ENCODE measurements around the gene ASXL1. TPM values are rescaled to one million over a fixed set of nuclear protein-coding genes. Genes with fewer than 3 reads are reported as not detected.

ASXL1 gene
- total RNA-seq, 1 experiment from 2014 or later, result 39.8 TPM

DNA sequence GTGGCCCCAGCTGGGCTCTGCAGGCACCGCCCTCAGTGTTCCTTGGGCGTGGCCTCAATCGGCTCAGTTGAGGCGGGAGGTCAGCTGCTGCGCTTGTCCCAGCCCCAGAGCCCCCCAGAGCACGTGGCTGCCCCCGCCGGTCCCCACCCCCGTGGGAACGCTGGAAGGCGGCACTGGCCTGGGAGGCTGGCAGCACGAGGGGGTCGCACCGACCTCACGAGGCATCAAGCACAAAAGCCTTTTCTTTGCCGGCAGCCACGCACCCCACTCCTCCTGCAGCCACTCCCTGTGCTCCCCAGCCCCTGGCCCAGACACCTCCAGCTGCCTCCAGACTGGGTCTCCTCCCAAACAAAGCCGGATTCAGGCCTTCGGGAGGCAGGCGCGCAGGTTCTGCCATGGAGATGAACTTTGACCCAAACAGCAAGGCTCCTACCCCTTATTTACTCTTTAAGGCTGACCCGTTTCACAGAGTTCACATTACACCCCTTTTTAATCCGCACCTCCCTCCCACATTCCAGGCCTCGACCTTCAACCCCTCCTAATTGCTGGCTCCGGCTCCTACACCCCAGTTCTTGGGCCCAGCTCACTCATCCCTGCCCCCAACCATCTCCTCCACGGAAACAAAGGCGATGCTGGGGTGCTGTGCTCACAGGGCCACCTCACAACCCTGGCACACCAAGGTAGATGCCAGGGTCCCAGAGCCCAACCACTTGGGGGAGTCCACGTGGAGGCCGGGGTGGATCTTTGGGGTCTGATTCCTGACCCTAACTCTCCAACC lies 115.3 kb downstream of the ASXL1 start:
- DNase-seq, result no peak
- no peaks in the 10 kb centered on the region for H3K27me3 ChIP-seq
- H3K4me3 ChIP-seq, result no peak overlapping the region
- H3K9me3 ChIP-seq, result no peaks in the 10 kb centered on the region
- no peaks in the 10 kb centered on the region for H3K36me3 ChIP-seq

DNA sequence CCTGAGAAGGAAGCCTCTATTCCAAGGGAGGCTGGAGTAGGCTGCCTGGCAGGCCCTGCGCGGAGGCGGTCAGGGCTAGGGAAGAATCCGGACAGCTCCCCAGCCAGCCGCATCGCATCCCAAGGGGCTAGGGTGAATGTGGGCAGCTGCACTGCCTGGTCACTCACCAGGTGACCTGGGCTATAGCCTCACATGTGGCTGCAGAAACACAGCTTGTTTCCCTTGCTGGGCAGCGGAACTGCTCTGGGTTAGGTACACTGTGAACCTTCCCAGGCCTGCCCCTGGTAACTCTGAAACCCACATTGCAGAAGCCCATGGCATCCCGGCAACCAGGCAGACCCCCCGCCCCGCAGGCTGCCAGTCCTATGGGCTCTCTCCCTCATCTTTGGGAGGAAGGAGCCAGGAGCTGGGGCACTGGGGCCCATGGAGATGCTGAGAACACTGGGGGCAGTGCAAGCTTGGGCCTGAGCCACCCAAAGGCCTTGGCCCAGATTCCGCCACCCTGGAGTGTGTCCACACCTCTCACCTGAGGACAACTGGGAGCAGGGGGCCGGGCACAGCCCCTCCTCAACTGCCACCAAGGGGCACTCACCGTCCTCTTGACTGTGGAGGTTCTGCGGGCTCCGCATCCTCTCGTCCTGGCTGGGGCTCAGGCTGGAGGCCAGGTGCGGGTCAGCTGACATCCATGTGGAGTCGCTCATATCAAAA lies 116.0 kb downstream of the ASXL1 start:
- no peaks in the 10 kb centered on the region for H3K36me3 ChIP-seq
- no peak for DNase-seq
- no peaks in the 10 kb centered on the region for H3K9me3 ChIP-seq
- H3K4me3 ChIP-seq, result peak overlapping the region; percentile 37; the same call in 1 of the 2 replicates
- no peaks in the 10 kb centered on the region for H3K27me3 ChIP-seq

DNA sequence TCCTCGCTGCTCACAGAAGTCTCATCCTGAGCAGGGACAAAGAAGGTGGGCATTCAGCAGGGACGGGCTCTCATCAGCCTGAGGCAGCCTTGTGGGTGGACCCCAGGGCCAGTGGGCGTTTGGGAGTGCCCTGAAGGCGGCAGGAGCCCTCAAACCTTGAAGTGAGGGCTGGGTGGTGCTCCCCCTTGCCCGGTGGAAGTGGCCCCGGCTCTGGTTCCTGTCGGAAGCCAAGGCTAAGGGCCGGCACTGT lies 116.5 kb downstream of the ASXL1 start:
- peak overlapping the region; percentile 37 for H3K4me3 ChIP-seq
- H3K9me3 ChIP-seq, result no peaks in the 10 kb centered on the region
- H3K36me3 ChIP-seq, result no peaks in the 10 kb centered on the region
- no peaks in the 10 kb centered on the region for H3K27me3 ChIP-seq
- no peak for DNase-seq

DNA sequence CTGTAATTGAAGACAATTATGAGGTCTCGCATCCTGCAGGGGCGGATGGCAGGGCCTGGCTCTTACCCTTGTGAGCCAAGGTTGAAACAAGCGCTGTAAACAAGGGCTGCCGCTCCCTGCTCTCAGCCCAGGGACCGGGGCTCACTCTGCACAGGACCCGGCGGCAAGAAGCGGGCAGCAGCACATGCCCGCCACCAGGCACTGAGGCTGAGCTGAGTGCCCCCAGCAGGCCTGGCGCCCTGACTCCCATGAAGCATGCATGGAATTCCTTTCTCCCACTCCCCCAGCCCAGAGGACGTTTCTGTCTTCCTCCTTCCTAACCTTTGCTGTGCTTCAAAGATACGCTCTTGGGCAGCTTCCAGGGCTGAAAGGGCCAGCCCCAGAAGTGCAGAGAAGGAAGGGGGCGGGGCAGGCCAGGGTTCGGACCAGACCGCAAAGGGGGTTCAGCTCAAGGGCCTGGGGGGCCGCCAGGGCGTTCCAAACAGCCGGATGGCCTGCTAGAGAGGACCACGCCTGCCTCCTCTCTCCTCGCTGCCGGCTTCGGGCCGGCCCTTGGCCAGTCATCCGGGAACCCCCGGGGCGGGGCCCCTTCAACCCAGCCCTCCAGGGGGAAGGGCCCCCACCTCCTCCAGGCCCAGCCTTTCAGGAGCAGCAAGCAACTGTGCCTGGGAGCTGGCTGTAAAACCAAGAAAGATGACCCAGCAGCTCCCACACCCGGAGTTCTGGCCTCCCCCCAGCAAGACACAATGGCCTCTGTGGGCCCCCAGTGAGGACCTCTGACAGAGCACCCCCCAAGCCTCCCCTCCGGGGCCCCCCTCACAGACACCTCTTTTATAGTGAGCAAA lies 117.1 kb downstream of the ASXL1 start:
- DNase-seq, result peak; percentile 90
- Histone ChIP-seq H3K4me3 (peak overlapping the region; percentile 37), H3K9me3 (no peaks in the 10 kb centered on the region)

DNA sequence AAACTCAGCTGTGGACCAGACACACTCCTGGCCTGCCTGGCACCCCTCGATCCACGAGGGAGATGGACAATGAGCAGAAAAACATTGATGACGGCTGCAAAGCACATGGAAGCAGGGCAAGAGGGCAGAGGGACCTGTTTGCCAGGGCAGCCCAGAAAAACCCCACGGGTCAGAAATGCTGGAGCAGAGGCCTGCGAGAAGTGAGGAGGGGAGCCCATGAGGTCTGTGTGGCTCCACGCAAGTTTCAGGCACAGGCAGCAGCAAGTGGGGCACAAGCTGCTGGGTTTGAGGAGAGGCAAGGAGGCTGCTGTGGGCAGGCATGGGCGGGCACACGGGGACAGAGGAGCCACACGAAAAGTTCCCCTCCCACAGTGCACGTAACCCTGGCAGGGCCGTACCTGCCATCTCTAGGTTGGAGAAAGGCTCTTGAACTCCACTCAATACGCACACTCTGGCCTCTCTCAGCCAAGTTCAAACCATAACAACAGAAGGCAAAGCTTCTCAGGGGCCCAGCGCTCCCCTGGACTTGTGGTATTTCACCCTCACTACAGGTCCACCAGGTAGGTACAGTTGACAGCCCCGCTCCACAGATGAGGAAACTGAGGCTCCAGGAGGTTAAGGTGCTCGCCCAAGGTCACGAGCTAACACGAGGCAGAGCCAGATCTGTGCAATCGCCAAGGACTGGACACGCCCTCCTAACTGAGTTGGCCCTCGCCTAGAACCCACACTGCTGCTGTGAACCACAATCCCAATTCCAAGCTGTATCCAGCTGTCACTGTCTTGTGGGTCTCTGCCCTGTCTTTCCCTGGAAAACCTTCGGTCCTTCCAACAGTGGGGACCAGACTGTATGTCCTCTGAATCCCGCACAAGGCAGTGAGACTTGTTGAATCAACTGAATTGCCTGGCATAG lies 118.8 kb downstream of the ASXL1 start:
- Histone ChIP-seq H3K27me3 (no peaks in the 10 kb centered on the region), H3K4me3 (no peak overlapping the region), H3K9me3 (no peaks in the 10 kb centered on the region), H3K36me3 (no peaks in the 10 kb centered on the region)
- DNase-seq, result no peak

More for the DNA sequence above, 117.1 kb downstream of the ASXL1 start:
- no peaks in the 10 kb centered on the region for H3K36me3 ChIP-seq
- no peaks in the 10 kb centered on the region for H3K27me3 ChIP-seq

DNA sequence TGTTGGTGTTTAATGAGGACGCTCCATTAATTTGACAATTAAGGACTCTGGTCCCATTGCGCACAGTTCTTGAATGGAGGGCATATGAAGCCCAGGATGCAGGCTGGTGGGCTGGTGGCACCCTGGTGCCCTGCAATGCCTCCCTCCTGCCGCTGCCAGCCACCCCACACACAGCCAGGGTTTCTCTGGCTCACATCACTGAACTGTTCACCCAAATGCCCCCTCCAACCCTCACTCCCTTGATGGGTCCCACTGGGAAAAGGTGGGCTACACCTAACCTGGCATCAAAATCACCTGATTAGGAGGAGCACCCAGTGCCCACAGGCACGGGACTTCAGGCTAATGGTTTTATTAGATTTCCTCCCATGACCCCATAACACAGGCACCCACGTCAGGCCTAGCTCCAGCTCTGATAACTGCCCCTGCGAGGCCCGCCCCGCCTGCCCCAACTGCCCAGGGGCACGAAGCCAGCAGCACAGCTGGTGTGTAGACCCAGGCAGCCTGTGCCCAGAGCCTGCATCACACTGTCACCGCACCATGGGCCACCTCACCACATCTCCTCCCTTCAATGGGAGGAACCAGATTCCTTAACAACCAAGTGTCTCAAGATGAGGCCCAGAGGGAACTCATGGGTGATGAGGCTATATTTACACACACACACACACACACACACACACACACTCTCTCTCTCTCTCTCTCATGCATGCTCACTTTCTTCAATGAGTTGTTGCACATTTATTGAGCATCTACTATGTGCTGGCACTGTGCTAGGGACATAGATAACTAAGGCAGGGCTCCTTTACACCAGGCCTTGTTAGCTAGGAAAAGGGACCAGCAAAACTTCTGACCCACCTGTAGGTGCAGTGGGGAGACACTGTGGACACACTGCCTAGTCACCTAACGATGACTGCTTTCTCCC lies 119.7 kb downstream of the ASXL1 start:
- no peak for DNase-seq
- Histone ChIP-seq H3K36me3 (no peaks in the 10 kb centered on the region), H3K27me3 (no peaks in the 10 kb centered on the region)

DNA sequence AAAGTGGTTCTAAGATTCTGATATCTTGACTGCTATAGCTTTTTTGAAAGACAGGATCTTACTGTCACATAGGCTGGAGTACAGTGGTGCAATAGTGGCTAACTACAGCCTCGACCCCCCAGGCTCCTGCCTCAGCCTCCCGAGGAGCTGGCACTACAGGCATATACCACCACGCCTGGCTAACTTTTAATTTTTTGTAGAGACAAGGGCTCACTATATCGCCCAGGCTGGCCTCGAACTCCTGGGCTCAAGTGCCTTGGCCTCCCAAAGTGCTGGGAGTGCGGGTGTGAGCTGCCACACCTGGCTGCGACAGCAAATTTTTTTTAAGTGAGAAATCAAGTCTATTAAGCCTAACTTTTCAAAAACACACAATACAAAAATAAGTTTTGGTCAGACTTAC lies 120.4 kb downstream of the ASXL1 start:
- Histone ChIP-seq H3K27me3 (no peaks in the 10 kb centered on the region), H3K9me3 (no peaks in the 10 kb centered on the region), H3K4me3 (no peak overlapping the region), H3K36me3 (no peaks in the 10 kb centered on the region)
- no peak for DNase-seq

More for the DNA sequence above, 119.7 kb downstream of the ASXL1 start:
- Histone ChIP-seq H3K9me3 (no peaks in the 10 kb centered on the region), H3K4me3 (no peak overlapping the region)

DNA sequence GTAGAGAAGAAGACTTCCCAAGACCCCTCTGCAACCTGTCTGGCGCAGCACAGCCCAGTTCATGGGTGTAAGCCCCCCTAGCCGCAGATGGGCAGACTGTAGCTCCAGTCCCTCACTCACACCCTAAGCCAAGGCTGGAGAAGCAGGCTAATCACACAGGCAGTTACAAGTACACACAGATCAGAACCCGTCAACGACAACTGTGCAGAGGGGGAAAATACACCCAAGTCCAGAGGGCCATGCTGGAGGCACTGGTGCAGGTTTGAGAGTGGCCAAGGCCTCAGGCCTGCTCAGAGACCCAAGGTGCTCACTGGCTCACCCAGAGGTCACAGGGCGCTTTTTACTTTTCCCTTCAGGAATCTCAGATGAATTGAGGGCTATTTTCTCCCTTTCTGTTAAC lies 120.9 kb downstream of the ASXL1 start:
- Histone ChIP-seq H3K9me3 (no peaks in the 10 kb centered on the region), H3K36me3 (no peaks in the 10 kb centered on the region), H3K4me3 (no peak overlapping the region), H3K27me3 (no peaks in the 10 kb centered on the region)
- DNase-seq, result no peak

DNA sequence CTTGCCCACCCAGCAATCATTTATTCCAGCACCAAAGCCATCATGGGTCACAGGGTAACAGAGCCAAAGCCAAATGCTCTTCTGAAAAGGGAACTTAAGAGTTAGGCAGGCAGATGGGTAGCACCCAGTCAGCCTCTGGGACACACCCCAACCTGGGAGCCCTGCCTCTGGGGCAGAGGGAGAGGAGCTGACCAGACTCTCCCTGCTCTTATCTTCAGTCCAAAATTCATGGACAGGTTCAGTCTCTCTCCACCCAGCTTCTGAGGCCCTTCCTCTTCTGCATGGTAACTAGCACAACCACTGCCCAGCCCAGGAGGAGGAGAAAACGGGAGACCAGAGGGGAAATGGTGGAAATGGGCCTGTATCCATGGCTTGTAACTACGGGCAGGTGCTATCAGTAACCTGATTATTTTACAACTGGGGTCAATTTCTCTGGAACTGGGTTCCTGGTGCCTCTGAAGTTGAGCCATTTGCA lies 121.6 kb downstream of the ASXL1 start:
- Histone ChIP-seq H3K27me3 (no peaks in the 10 kb centered on the region), H3K9me3 (no peaks in the 10 kb centered on the region), H3K36me3 (no peaks in the 10 kb centered on the region), H3K4me3 (no peak overlapping the region)
- DNase-seq, result no peak

DNA sequence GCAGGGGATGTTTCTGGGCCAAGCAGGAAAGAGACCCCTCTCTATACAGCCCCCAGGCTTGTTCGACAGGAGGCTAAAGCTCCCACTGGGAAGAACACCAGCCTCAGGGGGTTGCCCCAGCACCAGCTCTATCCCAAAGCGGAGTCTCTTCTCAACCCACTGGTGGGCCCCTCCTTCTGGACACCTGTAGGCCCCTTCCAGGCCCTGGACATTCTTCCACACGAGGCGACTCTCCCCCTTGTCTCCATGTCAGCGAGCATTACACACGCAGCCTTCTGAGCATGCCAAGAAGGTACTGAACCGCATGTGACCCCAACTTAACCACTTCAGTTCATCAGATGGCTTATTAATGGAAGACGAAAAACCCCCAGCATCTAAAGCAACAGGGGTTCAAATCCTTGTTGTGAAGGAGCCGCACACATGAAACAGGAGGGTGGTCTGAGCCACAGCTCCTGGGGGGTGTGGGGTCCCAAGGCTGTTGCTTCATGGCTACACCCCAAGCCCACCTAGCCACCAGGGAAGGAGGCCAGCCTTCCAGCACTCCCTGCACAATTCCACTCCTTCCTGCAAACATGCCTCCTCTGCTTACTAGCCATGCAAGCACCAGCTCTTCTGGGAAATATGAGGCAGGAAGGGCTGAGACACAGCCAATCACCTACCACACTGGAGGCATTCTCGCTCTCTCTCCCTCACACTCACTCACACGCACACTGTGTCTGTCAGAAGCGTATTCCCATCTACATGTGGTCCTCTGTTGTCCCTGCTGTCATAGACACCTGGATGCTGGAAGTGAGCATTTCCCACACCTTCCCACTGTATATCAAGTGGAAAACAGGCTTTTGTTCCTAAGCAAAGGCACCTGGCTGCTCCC lies 122.5 kb downstream of the ASXL1 start:
- Histone ChIP-seq H3K27me3 (no peaks in the 10 kb centered on the region), H3K36me3 (no peaks in the 10 kb centered on the region), H3K4me3 (no peak overlapping the region), H3K9me3 (no peaks in the 10 kb centered on the region)
- DNase-seq, result no peak

DNA sequence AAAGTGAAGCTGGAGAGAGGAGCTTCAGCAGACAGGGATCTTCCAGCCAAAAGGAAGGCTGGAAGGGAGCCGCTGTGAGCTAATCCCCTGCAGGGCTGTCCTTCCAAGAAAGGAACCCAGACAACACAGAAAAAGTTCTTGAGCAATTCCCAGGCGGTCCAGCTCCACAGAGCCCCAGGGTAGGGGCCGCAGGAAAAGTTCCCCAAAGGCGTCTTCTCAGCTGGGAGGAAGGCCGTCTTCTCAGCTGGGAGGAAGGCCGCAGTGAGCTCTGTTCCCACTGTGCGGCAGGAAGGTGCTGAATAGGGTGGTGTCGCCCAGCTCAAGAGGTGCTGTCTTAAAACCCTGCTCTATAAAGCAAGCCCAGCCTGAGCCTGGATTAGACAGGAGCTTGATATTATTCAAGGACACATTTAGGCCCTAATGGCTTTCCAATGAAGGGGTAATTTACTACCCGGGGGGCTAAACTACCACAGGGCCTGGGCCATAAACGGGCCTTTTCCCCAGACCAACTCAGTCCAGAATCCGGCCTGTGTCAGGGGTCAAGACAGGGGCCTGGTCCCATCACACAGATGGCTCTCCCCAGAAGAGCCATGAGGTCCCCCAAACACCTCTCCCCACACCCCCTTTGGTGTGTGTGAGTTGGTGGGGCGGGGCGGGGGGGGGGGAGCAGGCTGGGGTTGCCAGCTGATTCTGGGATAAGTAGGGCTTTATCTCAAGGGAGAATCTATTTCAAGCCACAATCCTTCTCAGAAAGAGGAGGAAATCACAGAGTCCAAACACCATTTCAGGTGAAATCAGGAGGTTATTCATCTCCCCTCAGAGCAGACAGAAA lies 123.4 kb downstream of the ASXL1 start:
- Histone ChIP-seq H3K36me3 (no peaks in the 10 kb centered on the region), H3K9me3 (no peaks in the 10 kb centered on the region), H3K27me3 (no peaks in the 10 kb centered on the region), H3K4me3 (no peak overlapping the region)
- DNase-seq, result no peak

DNA sequence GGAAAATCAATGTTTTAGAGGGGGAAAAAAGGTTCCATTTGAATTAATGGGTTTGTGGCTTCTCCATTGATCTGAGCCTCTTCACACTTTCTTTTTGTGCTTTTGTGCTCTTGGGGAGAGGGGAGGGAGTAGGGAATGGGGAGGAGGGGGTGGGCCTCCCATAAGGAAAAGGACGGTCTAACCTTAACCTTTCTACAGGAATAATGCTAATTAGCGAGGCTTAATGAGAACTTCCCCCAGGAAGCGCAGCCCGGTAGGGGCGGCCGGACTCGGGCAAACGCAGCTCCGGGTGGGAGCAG lies 124.0 kb downstream of the ASXL1 start:
- no peaks in the 10 kb centered on the region for H3K36me3 ChIP-seq
- DNase-seq, result no peak
- H3K4me3 ChIP-seq, result no peak overlapping the region
- H3K27me3 ChIP-seq, result no peaks in the 10 kb centered on the region
- no peaks in the 10 kb centered on the region for H3K9me3 ChIP-seq

DNA sequence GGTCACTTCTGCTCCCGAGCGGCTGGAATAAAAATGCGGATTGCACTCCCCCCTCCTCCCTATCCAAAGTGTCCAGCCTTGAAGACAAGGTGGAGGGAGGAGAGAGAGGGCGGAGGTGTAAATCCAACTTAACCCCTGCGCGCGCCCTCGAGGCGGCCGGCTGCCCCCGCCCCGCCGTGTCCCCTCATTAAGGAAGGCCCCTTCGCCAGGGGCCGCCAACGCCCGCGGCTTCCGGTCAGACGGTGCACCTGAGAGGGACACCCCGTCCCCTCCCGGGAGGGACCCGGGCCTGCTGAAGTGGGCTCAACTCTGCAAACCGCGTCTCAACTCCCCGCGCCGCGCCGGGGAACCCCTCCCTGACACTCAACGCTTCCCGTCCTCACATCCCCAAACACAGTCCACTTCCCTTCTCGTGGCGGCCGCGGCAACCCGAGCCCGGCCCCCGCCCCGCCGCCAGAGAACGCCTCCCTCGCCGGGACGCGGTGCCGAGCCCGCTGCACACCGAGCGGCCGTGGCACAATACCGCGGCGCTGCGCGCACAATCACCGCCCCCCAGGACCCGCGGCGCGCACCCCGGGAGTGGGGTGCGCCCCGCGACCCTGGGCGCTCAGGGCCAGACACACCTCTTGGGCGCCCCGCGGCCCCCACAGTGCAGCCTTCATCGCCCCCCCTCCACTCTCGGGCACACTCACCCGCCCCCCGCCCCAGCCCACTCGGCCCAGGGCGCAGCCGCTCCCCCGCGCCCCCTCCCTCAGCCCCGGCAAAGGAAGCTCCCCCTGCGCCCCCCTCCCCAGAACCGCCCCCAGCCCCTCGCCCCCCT lies 124.5 kb downstream of the ASXL1 start:
- peak; percentile 21 for DNase-seq
- Histone ChIP-seq H3K27me3 (no peaks in the 10 kb centered on the region), H3K9me3 (no peaks in the 10 kb centered on the region), H3K36me3 (no peaks in the 10 kb centered on the region), H3K4me3 (peak overlapping the region; percentile 47)

Measured in MG63 (cell line).